ENCODE measurements around the gene GORASP1.

The GORASP1 gene

GRCh38 chr3:39097716-39098472 is 9.5 kb downstream of the GORASP1 start:
- H3K27ac ChIP-seq = no peak overlapping the region
- no peaks in the 10 kb centered on the region for H3K27me3 ChIP-seq (ENCODE audit: insufficient read depth, low read depth)
- H3K4me3 ChIP-seq (IDR thresholded peaks at IDR 0.05; ENCODE audit: insufficient read depth, low read depth, low read length) = no peak overlapping the region
- H4K20me1 ChIP-seq (ENCODE audit: insufficient read depth) = no peaks in the 10 kb centered on the region
- no peak overlapping the region for H3K9ac ChIP-seq
- H2AFZ ChIP-seq (ENCODE audit: low read depth) = no peak overlapping the region
- no peak overlapping the region for H3K4me2 ChIP-seq
- H3K36me3 ChIP-seq (ENCODE audit: insufficient read depth) = no peaks in the 10 kb centered on the region
- TF ChIP-seq, protein P1, sequence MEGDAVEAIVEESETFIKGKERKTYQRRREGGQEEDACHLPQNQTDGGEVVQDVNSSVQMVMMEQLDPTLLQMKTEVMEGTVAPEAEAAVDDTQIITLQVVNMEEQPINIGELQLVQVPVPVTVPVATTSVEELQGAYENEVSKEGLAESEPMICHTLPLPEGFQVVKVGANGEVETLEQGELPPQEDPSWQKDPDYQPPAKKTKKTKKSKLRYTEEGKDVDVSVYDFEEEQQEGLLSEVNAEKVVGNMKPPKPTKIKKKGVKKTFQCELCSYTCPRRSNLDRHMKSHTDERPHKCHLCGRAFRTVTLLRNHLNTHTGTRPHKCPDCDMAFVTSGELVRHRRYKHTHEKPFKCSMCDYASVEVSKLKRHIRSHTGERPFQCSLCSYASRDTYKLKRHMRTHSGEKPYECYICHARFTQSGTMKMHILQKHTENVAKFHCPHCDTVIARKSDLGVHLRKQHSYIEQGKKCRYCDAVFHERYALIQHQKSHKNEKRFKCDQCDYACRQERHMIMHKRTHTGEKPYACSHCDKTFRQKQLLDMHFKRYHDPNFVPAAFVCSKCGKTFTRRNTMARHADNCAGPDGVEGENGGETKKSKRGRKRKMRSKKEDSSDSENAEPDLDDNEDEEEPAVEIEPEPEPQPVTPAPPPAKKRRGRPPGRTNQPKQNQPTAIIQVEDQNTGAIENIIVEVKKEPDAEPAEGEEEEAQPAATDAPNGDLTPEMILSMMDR (conservative IDR thresholded peaks at IDR 0.05; ENCODE audit: low read depth, low read length) = no peak
- no peaks in the 10 kb centered on the region for H3K79me2 ChIP-seq (ENCODE audit: insufficient read depth, low read depth)
- H3K4me1 ChIP-seq (ENCODE audit: low read depth, poor library complexity, severe bottlenecking) = peaks cover 13% of the 10 kb centered on the region

- TF ChIP-seq, protein P1 (conservative IDR thresholded peaks at IDR 0.05; ENCODE audit: low read depth, low read length) = no peak
- no peak overlapping the region for H3K4me3 ChIP-seq (IDR thresholded peaks at IDR 0.05; ENCODE audit: insufficient read depth, low read depth, low read length)
- no peaks in the 10 kb centered on the region for H3K27me3 ChIP-seq (ENCODE audit: insufficient read depth, low read depth)
- no peak overlapping the region for H3K27ac ChIP-seq
- peaks cover 19% of the 10 kb centered on the region for H3K4me1 ChIP-seq (ENCODE audit: low read depth, poor library complexity, severe bottlenecking)
- no peaks in the 10 kb centered on the region for H3K79me2 ChIP-seq (ENCODE audit: insufficient read depth, low read depth)
- H3K36me3 ChIP-seq (ENCODE audit: insufficient read depth) = no peaks in the 10 kb centered on the region
- no peaks in the 10 kb centered on the region for H4K20me1 ChIP-seq (ENCODE audit: insufficient read depth)
- no peak overlapping the region for H3K4me2 ChIP-seq
- H2AFZ ChIP-seq (ENCODE audit: low read depth) = no peak overlapping the region
- H3K9ac ChIP-seq = no peak overlapping the region
Observed at GRCh38 chr3:39096775-39097174, 10.7 kb downstream of the GORASP1 start.

- Histone ChIP-seq H3K79me2 (ENCODE audit: insufficient read depth, low read depth) (no peaks in the 10 kb centered on the region), H3K36me3 (ENCODE audit: insufficient read depth) (no peaks in the 10 kb centered on the region), H3K27me3 (ENCODE audit: insufficient read depth, low read depth) (no peaks in the 10 kb centered on the region)
Observed at GRCh38 chr3:39095778-39096177, 11.6 kb downstream of the GORASP1 start.

DNA sequence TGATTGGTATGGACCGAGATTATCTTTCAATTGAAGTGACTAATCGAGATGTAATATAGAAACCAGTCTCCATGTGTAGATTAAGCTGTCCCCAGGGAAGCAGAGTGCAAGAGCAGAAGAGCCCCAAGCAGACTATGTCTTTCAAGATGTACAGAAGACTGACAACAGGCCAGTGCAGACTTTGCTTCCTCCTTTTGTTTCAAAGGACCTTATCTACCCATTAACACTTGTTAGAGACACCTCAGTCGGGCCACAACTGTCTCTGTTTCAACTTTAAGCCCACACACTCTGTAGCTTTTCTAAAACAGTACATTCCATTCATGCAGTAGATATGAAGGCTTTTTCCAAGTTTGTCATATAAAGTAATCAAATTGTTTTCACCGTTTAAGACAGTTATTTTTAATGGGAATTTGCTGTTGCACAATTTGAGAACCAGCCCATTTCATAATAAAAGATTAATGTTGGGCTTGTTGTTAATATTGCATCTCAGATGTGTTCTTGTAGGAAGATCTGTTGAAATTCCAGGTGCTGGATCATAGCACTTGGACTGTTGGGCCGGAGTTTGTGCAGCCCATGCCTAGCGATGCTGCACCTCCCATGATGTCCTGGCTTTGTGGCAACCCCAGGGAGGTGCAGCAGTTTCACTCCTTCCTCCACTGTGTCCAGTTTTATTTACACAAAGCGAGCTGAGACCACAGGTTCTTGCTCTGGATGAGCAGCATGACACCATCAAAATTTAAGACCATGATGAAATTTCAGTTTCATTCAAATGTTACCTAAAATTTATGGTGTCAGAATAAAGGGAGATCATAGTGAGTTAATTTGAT is 12.4 kb downstream of the GORASP1 start:
- peaks cover 31% of the 10 kb centered on the region for H3K4me1 ChIP-seq (ENCODE audit: low read depth, poor library complexity, severe bottlenecking)
- no peak overlapping the region for H2AFZ ChIP-seq (ENCODE audit: low read depth)
- H3K36me3 ChIP-seq (ENCODE audit: insufficient read depth) = no peaks in the 10 kb centered on the region
- no peaks in the 10 kb centered on the region for H3K27me3 ChIP-seq (ENCODE audit: insufficient read depth, low read depth)
- no peak overlapping the region for H3K4me2 ChIP-seq
- no peak overlapping the region for H3K27ac ChIP-seq
- H4K20me1 ChIP-seq (ENCODE audit: insufficient read depth) = no peaks in the 10 kb centered on the region
- no peaks in the 10 kb centered on the region for H3K79me2 ChIP-seq (ENCODE audit: insufficient read depth, low read depth)
- TF ChIP-seq, protein P1 (conservative IDR thresholded peaks at IDR 0.05; ENCODE audit: low read depth, low read length) = no peak
- H3K9ac ChIP-seq = no peak overlapping the region
- no peak overlapping the region for H3K4me3 ChIP-seq (IDR thresholded peaks at IDR 0.05; ENCODE audit: insufficient read depth, low read depth, low read length)

More at GRCh38 chr3:39095778-39096177, 11.6 kb downstream of the GORASP1 start:
- H4K20me1 ChIP-seq (ENCODE audit: insufficient read depth) = no peaks in the 10 kb centered on the region
- H3K4me3 ChIP-seq (IDR thresholded peaks at IDR 0.05; ENCODE audit: insufficient read depth, low read depth, low read length) = no peak overlapping the region
- no peak overlapping the region for H3K4me2 ChIP-seq
- H3K4me1 ChIP-seq (ENCODE audit: low read depth, poor library complexity, severe bottlenecking) = peaks cover 24% of the 10 kb centered on the region
- no peak overlapping the region for H3K9ac ChIP-seq
- TF ChIP-seq, protein P1 (conservative IDR thresholded peaks at IDR 0.05; ENCODE audit: low read depth, low read length) = no peak
- H3K27ac ChIP-seq = no peak overlapping the region
- H2AFZ ChIP-seq (ENCODE audit: low read depth) = no peak overlapping the region

All from KMS-11 (cell line).